HG03108 (cell line): ENCODE data around the gene PTPRN2.
"Not testable (repeated sequence)": the region's sequence is repeated elsewhere in the genome, so short reads cannot be mapped to it uniquely, and the experiment has no call there.

Source experiments
- ATAC-seq: cut with Tn5 transposase; IDR thresholded peaks from one replicate; pipeline ENCODE4 v1.9.1; 2021; ENCODE audit warnings: moderate library complexity; ENCODE audit not compliant: unreplicated experiment

PTPRN2 gene

DNA sequence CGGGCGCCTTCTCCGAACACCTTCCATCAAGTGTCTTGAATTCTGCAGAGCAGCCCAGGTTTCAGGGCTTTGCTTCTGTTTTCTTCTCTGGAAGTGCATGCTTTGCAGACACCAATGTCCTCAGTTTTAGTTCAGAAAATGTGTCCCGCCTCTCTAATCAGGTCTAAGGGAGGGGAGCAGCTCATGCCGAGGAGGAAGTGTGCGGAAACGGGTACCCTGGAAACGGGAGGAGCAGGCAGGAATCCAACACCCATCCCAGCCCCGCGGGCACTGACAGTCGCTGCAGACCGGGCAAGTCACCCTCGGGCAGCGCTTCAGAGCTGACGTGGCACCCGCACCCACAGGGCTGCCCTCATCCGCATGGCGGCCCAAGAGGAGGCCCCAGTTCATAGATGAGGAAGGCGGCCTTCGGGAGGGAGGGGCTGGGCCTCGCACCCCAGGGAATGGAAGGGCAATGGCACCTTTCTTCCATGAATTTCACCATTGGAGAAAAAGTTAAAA lies 912.1 kb downstream of the PTPRN2 start:
- ATAC-seq: no peak

DNA sequence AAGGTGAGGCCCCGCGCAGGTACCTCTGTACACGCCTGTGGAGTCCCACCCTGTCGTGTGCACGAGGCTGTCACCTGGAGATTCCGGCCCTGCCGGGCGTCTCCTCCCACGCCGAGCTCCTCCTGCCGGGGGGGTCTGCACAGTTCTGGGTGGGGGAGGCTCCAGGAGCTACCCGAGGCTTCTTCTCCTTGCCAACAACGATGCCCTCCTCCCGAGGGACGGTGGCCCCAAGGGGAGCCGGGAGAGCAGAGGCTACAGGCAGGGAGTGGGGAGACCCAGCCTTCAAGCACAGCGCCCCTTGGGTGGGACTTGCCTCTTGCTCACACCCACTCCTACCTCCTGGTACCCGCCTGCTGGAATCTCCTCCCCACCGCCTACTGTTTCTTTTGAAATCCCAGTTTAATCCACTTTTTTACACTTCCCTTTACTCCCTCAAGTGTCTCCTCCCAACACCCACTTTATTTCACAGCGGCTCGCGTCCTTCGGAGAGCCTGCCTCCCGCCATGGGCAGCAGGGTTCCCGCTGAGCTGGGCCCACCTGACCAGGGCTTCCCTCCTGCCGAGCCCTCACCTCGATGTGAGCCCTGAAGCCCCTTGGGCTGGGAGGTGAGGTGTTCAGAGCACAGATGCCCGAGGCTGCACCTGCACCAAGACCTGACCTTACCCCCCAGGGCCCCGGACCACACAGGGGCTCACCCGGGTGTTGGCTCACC lies 912.8 kb downstream of the PTPRN2 start:
- no peak for ATAC-seq

DNA sequence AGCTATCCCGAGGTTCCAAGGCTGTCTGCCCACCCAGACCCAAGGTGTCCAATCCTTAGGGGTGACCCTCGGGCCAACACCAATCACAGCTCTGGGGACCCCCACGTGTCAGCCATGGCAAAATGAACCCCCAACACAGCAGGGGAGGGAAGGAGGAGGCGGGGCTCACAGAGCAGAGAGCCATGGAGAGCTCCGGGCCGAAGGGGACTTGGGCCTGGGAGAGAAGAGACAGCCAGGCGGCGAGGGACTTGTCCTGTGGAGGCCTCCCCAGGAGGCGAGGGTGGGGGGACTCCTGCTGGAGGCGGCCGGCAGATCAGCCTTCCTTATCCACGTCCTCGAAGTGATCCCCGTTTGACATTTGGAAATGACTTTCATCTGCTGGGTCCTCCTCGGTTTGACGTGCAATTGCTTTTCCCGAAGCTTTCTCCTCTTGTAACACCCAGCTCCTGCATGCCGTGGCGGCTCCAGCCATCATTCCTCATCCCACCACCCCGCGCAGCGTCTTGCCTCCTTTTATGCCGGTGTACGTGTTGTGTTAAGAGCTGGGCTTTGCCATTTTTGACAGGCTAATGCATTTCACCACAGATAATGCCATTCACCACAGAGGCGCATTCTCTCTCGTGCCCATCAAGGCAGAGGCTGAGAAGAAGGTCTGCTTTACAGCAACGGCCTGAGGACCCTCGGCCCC lies 913.5 kb downstream of the PTPRN2 start:
- ATAC-seq: no peak

DNA sequence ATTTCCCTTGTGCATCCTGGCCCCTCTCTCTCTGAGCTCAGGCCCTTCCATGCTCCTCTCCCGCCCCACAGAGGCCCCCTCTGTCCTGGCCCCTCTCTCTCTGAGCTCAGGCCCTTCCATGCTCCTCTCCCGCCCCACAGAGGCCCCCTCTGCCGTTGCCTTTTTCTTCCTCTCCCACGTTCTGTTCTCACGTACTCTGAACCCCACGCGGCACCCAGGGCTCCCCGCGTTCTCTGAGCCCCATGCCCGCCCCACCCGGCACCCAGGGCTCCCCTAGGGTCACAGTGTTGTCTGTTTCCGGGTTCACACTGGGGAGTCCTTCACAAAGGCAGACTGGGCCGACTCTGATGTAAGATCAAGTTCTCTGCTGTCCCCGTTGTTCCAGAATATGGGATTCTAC lies 914.0 kb downstream of the PTPRN2 start:
- no peak for ATAC-seq

DNA sequence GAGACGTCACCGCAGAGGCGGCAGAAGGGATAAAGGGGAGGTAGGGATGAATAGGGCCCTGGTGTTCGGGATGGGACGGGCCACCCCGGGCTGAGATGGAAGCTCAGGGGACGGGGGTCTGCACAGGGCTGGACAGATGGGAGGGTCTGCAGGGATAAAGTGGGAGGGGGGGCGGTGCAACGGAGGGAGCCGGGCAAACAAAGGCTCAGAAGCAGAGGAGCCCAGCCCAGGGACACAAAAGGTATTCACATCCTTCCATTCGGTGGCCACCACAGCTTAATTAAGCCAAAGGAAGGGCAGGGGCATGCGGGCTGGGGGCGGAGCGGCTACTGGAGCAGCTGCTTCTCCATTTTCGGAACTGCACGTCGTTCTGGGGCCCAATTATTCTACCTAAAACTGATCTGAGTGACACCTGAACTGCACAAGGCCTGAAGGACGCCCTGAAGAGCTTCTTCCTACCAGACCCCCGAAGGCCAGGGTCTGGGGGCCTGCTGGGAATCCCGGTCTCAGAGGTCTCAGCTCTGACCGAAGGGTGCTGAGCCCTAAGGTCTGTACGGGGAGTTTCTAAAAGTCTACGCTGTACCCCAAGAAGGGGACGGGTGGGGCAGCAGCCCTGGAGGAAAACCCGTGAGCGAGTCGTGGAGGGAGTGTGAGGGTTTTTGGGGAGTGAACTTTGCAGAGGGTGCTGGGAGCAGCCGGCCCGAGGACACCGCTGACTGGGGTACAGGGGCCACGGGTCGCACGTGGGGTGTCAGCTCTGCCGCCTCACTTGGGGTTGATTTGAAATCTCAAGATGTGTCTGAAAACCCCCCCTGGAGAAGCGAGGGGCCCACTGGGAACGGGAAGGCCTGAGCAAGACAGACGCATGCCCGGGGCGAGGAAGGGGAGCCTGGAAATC lies 916.0 kb downstream of the PTPRN2 start:
- no peak for ATAC-seq

DNA sequence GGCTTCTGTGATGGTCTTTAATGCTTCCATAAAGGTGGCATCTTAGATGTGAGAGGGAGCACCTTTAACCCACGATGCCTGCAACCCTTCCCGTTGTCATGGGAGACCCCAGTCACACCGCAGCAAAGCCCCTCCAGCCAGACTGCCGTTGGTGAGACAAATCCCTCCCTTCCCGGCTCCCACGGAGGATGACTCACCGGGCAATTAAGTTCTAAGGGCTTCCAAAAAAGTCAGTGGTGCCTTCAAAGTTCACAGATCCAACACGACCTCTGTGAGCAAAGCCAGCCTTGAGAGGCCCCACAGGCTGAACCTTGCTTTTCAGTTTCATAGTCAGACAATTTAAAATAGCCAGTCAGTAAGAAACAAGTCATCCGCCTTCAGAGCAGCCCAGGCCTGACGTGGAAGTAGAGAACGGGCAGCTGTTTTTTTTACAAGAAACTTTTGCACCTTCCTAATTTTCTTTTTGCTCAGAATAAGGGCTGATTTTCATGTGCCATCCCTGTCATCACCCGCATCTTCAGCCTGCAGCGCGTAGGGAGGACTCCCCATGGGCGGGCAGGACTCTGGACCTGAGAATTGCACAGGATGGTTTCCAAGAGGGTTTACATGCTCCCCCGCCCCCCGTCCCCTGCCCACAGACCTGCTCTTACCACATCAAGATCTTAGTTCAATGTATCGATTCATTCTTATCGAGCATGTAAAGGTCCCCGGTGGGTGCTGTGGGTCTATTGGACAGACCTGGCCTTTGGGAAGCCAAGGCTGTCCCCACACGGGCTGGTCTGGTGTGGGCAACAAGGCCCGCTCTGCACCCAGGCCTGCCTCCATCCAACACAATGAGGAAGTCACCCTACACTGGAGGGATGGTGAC lies 916.9 kb downstream of the PTPRN2 start:
- no peak for ATAC-seq

DNA sequence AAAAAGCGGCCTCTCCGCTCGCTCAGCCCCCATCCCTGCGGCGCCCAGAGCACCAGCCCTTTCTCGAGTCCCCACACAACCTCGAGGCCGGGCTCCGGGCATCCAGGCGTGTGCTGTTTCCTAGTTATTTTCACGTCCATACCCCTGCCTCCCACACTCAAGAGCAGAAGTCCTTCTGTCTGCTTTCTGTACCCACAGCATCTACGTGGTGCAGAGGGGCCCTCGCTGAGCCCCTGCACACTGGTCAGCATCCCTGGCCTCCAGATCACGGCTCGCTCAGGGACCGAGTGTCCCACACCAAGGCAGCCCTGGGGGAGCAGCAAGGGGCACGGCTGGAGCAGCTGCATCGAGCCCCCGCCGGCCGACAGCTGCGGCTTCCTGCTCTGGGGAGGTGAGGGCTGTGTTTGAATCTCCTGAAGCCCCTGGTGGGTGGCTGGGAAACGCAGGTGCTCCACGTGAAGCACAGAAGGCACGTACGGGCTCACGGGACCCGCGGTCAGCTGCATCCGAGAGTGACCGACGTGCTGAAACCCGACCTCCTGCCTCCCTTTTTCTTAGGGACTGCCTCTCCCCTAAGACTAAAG lies 917.8 kb downstream of the PTPRN2 start:
- ATAC-seq: no peak

DNA sequence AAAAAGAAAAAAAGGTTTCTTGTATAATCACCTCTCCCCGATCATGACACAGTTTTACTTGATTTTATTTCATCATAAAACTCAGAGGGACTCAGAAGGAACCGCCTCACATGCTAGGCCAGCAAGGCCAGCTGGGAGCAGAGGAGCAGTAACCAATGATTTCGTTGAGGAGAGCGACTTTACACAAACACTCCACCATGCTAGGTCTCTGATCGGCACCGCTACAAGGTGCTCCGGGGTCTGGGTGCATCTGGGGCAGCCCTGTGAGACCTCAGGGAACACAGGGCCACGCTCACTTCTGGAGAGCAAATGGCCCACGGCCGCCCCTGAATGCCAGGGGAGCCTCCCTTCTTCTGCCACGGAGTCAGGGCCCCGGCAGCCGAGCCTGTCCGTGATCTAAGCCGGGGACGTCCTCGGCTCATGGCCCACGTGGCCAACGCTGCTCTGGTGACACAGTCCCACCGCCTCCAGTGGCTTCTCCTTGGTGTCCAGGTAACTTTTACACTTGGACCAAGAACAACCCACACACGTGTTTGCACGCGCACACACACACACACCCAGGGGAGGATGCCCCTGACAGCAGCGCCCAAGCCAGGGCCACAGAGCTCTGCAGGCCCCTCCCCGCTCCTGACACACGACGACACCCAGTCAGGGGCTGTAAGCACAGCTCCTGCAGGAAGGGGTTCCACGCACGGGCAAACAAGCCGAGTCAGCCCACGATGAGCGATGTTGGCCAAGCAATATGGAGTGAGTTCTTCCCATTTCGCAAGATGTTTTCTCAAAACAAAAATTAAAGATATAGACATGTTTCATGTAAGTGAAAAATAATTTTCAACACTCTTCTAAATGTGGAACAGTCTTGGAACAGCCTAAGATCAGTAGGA lies 918.5 kb downstream of the PTPRN2 start:
- no peak for ATAC-seq

DNA sequence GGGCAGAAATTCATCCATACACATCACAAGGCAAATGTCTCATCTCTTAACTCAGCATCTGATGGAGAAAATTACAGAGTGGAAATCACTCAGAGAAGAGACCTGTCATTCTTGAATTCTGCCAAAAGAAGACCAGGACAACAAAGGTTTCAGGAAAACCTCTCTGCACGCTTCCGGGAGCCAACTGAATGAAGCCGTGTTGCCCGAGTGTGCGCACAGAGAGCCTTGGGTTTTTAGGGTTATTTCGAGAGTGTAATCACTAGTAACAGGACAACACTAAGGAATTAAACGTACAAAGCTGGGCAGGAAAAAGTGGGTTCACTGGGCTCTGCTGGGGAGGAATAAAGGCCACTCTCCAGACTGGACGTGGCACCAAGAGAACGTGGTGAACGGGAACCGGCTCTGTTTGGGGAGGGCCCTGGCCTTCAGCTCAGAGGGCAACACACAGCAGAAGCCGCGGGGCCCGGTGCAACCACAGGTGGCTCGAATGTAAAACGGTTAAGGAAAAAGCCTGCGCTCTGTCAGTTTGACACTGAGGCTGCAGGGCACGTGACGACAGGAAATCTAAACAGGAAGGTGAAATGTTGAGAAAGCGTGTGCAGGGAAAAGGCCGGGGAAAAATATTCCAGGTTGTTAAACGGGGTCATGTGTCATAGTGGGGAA lies 919.3 kb downstream of the PTPRN2 start:
- ATAC-seq: no peak

DNA sequence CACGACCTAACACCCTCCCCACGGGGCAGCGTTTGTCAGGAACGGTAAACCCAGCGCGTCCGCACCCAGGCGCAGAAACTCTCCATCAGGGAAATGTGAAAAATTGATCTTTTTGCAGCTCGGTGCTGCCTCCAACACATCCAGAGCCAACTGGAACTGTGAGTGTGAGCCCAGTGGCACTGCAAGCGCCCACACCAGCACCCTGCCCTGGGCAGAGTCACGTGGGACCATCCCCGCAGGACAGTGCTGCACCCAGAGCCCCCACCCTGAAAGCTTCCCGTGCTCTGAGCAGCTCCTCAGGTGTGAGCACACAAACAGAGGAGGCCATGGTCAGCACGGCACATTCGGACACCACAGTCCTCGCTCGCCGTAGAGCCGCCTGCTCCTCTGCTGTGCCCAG lies 919.9 kb downstream of the PTPRN2 start:
- no peak for ATAC-seq

DNA sequence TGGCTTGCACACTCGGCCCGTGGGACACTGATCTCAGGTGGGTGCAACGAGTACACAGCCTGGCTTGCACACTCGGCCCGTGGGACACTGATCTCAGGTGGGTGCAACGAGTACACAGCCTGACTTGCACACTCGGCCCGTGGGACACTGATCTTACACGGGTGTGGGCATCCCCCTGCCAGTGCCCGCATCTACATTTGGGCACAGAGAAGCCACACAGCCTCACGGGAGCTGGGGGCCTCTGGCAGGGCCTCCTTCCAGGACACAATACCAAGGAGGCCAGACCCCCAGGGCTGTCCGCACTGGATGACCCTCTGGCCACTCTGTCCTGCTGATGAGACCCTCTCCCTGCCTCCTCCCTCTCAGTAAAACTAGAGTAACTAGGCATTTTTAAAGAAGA lies 920.4 kb downstream of the PTPRN2 start:
- ATAC-seq: no peak

DNA sequence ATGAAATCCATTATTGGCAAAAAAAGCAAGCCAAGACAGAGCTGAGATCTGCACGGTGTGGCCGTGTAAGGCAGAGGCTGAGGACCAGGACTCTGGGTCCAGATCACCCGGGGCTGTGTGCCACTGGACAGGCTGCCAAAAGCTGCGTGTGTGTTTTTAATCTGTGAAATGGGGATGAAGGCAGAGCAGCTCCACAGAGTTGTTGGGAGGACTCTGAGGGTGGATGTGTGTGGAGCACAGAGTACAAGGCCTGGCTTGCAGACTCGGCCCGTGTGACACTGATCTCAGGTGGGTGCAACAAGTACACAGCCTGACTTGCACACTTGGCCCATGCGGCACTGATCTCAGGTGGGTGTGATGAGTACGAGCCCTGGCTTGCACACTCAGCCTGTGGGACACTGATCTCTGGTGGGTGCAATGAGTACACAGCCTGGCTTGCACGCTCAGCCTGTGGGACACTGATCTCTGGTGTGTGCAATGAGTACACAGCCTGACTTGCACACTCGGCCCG lies 921.0 kb downstream of the PTPRN2 start:
- ATAC-seq: no peak

DNA sequence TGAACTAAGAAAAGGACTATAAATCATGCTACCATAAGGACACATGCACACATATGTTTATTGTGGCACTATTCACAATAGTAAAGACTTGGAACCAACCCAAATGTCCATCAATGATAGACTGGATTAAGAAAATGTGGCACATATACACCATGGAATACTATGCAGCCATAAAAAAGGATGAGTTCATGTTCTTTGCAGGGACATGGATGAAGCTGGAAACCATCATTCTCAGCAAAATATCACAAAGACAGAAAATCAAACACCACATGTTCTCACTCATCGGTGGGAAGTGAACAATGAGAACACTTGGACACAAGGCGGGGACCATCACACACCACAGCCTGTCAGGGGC lies 922.0 kb downstream of the PTPRN2 start:
- ATAC-seq: not testable (repeated sequence)

DNA sequence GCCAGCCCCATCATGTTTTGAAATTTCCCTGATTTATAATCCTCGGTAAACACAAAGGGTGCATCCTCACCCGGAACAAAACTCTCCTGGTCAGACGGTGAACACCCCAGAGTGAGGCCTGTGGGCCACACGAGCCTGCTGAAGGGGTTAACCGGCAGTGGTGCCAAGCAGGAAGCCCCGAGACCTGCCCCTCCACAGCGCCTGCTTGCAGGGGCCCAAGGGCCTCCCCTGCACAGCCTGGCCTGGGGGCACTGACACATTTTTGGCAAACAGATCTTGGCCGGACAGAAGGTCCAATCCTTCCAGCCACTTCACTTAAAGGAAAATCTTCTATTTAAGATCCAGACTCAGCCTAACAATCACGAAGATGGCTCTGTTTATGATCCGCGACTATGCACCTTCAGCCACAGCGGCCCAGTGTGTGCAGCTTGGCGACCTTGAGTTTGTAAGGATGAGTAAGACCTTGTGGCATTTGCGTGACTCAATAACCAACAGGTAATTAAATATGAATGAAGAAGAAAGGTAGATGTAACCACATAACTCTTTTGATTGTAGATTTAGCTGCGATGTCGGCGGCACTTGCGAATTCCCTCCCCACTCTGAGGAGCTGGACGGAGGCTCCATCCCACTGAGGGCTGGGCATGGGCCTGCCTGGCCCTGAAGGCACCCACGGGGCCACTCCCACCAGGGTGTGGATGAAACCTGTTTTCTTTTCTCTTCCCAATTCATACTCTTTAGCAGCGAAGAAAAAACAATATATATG lies 922.6 kb downstream of the PTPRN2 start:
- no peak for ATAC-seq

DNA sequence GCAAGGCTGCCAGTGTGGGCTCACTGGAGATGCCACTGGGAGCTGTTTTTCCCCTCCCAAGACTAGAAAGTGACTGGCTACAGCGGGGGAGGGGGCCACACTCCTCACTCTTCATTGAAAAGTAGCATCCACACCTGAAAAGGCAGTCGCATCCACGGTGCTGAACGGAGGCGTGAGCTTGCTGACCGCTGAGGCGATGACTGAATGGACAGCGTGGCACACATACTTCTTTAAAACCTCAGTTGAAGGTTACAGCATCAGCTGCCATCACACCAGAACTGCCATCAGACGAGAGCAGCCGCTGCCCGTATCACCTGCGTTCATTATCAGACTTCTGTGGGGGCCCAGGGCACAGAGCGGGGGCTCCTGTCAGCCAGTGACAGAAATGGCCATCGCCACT lies 923.6 kb downstream of the PTPRN2 start:
- ATAC-seq: no peak

DNA sequence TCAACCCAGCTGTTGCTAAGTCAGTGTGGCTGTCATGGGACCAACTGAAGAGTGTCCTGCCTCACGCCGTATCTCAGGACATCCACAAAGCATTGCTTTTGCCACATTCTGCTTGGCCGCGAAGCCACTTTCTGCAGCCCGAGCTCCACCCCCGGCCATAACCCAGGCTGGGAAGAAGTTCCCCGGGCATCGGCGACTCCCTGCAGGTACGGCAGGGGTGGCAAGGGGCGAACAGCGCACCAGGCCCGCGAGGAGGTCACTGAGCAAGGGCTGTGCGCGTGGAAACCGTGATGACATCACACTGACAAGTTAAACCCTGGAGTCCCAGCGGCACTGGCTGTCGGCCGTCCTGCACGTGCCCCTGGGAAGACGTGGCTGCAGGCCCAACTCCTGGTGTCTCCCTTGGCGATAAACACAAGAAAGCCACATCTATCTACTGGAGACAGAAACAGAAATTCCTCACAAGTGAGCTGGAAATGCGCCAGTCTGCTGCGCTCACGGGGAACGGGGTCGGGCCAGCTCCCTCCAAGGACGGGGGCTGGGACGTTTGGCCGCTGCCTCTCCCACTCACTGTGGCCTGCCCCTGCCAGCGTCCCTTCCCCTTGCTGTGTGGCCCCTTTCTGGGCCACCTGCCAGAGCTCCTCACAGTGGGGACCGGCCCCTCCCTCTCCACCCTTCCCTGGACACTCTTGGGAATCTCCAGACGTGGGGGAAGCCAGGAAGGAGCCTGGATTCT lies 924.5 kb downstream of the PTPRN2 start:
- ATAC-seq: no peak

DNA sequence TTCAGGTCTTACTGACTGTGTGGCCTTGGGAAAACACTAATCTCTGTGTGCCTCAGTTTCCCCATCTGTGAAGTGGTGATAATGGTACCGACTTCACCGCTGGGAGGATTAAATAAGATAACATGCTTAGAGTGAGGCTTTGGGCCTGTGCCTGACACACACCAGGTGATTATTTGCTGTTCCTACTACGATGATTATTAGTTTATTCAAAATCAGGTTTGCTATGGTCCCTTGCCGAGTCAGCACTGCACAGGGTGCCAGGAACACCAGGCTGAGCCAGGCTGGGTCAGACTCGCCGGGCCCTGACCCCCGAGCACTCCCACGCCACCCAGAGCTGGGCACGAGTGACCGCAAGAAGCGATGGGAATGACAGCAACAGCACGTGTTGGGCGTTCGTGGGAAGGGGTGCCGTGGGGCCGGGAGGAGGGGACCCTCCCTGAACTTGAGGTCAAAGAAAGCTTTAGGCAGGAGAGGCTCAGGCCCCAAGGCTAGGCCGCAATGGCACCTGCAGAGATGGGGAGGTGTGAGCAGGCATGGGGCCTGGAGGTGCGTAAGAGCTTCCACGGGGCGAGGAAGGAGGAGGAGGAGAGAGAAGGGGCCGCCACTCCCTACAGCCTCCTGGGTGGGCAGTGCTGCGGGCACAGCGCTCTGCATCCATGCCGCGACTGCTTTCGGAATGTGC lies 925.4 kb downstream of the PTPRN2 start:
- no peak for ATAC-seq
